ENCODE data around the gene TPRA1.

DNA sequence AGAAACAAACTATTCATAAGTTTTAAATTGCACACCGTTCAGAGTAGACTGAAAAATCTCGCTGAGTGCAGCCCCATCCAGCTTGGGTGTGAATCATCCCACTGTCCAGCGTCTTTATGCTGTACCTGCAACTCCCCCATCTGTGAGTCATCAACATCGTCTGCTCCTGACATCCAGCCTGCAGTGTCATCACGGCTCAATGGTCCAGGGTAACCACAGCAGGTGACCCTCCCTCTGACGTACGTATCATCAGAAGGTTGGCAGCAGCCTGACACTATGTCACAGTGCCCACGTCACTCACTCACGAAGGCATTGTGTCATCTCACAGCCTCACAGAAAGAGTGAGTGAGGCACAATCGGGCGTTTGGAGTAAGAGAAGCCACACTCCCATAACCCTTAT lies 65.2 kb downstream of the TPRA1 start:
- no peak for TF ChIP-seq POLR2A (IDR thresholded peaks at IDR 0.05; ENCODE audit: low read depth, low read length)
- TF ChIP-seq POLR2AphosphoS5 (IDR thresholded peaks at IDR 0.05; ENCODE audit: low read depth, low read length) = no peak
- TF ChIP-seq TAF1 (IDR thresholded peaks at IDR 0.05; ENCODE audit: low read depth, low read length) = no peak
- no peak for TF ChIP-seq POU2F2 (IDR thresholded peaks at IDR 0.05; ENCODE audit: low read depth, low read length)

All from GM12891 (cell line).